SK-N-SH (cell line): ENCODE data around the gene PARD3B. TPM values are rescaled to one million over a fixed set of nuclear protein-coding genes. Genes with fewer than 3 reads are reported as not detected.

ENCODE experiments used
- CTCF ChIA-PET: fragments of 300-600, 350-600 bp; formaldehyde crosslinking; extraction: SDS; loops from one replicate; lab custom pipeline; 2021; lab: Yijun Ruan, JAX
- POLR2A ChIA-PET: fragments of 350-600 bp; sonication (Branson Sonifier 250); formaldehyde crosslinking; extraction: SDS; loops from one replicate; lab custom pipeline; 2020; ENCODE audit warnings: antibody characterized with exemption, inconsistent platforms; lab: Yijun Ruan, JAX
- DNase-seq: peaks from one replicate; pipeline ENCODE4 v3.0.0; 2012
- H2AFZ ChIP-seq: fragments of 200-600 bp; sonication (generic); 2 replicates; pipeline ENCODE4 v1.8.1; 2016; ENCODE audit warnings: antibody characterized with exemption, mild to moderate bottlenecking, low read depth
- H3F3A ChIP-seq: fragments of 200-600 bp; sonication (generic); replicated peaks from 2 replicates; pipeline ENCODE3; 2016; ENCODE audit warnings: antibody characterized with exemption, mild to moderate bottlenecking; ENCODE audit not compliant: insufficient read depth
- H3K27ac ChIP-seq, 2 experiments: fragments of 200-500 bp in 1 of 2; fragments of 200-600 bp in 1 of 2; sonication (Bioruptor generic) in 1 of 2; sonication (generic), shearing (Covaris generic) in 1 of 2; 2 replicates each; pipeline versions ENCODE4 v1.5.1 to v1.6.1; 2014 to 2016; ENCODE audit warnings: low read depth in 2 of 2, inconsistent platforms in 1 of 2, low read length in 1 of 2, mild to moderate bottlenecking in 1 of 2, mixed read lengths in 1 of 2
- H3K27me3 ChIP-seq: fragments of 200-600 bp; sonication (generic), shearing (Covaris generic); 2 replicates; pipeline ENCODE4 v1.6.1; 2016; ENCODE audit warnings: mixed run types; ENCODE audit not compliant: insufficient read depth
- H3K36me3 ChIP-seq, 2 experiments: fragments of 200-500 bp in 1 of 2; fragments of 200-600 bp in 1 of 2; sonication (Bioruptor generic) in 1 of 2; sonication (generic) in 1 of 2; replicated peaks in 1 of 2; 2 replicates each; pipeline versions ENCODE3 to v1.5.1; 2014 to 2016; ENCODE audit warnings: low read length in 1 of 2, mild to moderate bottlenecking in 1 of 2; ENCODE audit not compliant: insufficient read depth in 2 of 2, control insufficient read depth in 1 of 2
- H3K4me1 ChIP-seq, 2 experiments: fragments of 200-500 bp in 1 of 2; fragments of 200-600 bp in 1 of 2; sonication (Bioruptor generic) in 1 of 2; sonication (generic), shearing (Covaris generic) in 1 of 2; 2 replicates each; pipeline versions ENCODE4 v1.5.1 to v1.6.1; 2014 to 2016; ENCODE audit warnings: low read depth in 1 of 2, low read length in 1 of 2, mixed run types in 1 of 2; ENCODE audit not compliant: insufficient read depth in 2 of 2, control insufficient read depth in 1 of 2
- H3K4me2 ChIP-seq: fragments of 200-600 bp; sonication (generic), shearing (Covaris generic); 2 replicates; pipeline ENCODE4 v1.6.1; 2017; ENCODE audit warnings: mixed run types
- H3K4me3 ChIP-seq, 2 experiments: fragments of 200-500 bp in 1 of 2; fragments of 200-600 bp in 1 of 2; sonication (Bioruptor generic) in 1 of 2; sonication (generic), shearing (Covaris generic) in 1 of 2; 2 replicates each; pipeline versions ENCODE4 v1.5.1 to v1.8.1; 2014 to 2016; ENCODE audit warnings: low read depth in 2 of 2, inconsistent platforms in 1 of 2, low read length in 1 of 2, mild to moderate bottlenecking in 1 of 2, mixed read lengths in 1 of 2, moderate library complexity in 1 of 2
- H3K79me2 ChIP-seq: fragments of 200-600 bp; sonication (generic); 2 replicates; pipeline ENCODE4 v1.8.1; 2017; ENCODE audit warnings: mild to moderate bottlenecking; ENCODE audit not compliant: insufficient read depth
- H3K9ac ChIP-seq: fragments of 200-600 bp; sonication (generic); 2 replicates; pipeline ENCODE4 v1.6.1; 2017; ENCODE audit warnings: mixed run types
- H3K9me2 ChIP-seq: fragments of 200-600 bp; sonication (generic); 2 replicates; pipeline ENCODE4 v1.6.1; 2017; ENCODE audit warnings: mixed run types
- H3K9me3 ChIP-seq: fragments of 200-600 bp; sonication (generic); 2 replicates; pipeline ENCODE4 v1.6.1; 2017; ENCODE audit warnings: mixed run types, mild to moderate bottlenecking, moderate library complexity
- H4K20me1 ChIP-seq: fragments of 200-600 bp; sonication (generic); 2 replicates; pipeline ENCODE4 v1.6.1; 2017; ENCODE audit warnings: mild to moderate bottlenecking, mixed run types; ENCODE audit not compliant: insufficient read depth
- CHD2 ChIP-seq: fragments of 150-350 bp; IDR thresholded peaks from 2 replicates; pipeline ENCODE4 v1.6.1; 2018; ENCODE audit warnings: low read length; ENCODE audit not compliant: partially characterized antibody
- FOSL2 ChIP-seq: IDR thresholded peaks from 2 replicates; pipeline ENCODE4 v1.4.0; 2012; ENCODE audit warnings: low read depth, mild to moderate bottlenecking, moderate library complexity, borderline replicate concordance
- FOXJ3 ChIP-seq: sonication (generic); formaldehyde crosslinking; IDR thresholded peaks from 2 replicates; pipeline ENCODE4 v1.5.1; 2020; ENCODE audit warnings: mild to moderate bottlenecking, missing genetic modification reagents
- FOXM1 ChIP-seq: IDR thresholded peaks from 2 replicates; pipeline ENCODE4 v1.4.0; 2012; ENCODE audit warnings: low read depth, mild to moderate bottlenecking
- GABPA ChIP-seq: IDR thresholded peaks from 2 replicates; pipeline ENCODE4 v1.4.0; 2012; ENCODE audit warnings: low read depth, mild to moderate bottlenecking
- JUND ChIP-seq: IDR thresholded peaks from 2 replicates; pipeline ENCODE4 v1.4.0; 2012
- MEF2A ChIP-seq: IDR thresholded peaks from 2 replicates; pipeline ENCODE4 v1.4.0; 2012; ENCODE audit warnings: low read depth, borderline replicate concordance
- MXI1 ChIP-seq: IDR thresholded peaks from 2 replicates; pipeline ENCODE4 v1.6.1; 2012; ENCODE audit warnings: mild to moderate bottlenecking, low read depth, low read length, improper control_type of control experiment
- NFIC ChIP-seq: IDR thresholded peaks from 2 replicates; pipeline ENCODE4 v1.4.0; 2012; ENCODE audit warnings: borderline replicate concordance
- POLR2AphosphoS5 ChIP-seq: IDR thresholded peaks from 2 replicates; pipeline ENCODE4 v1.6.1; 2012; ENCODE audit warnings: low read depth, low read length
- RAD21 ChIP-seq: IDR thresholded peaks from 2 replicates; pipeline ENCODE4 v1.6.1; 2012; ENCODE audit warnings: mild to moderate bottlenecking, low read length
- RCOR1 ChIP-seq: fragments of 150-350 bp; IDR thresholded peaks from 2 replicates; pipeline ENCODE4 v1.6.1; 2017; ENCODE audit warnings: antibody characterized with exemption, low read length
- RFX5 ChIP-seq: IDR thresholded peaks from 2 replicates; pipeline ENCODE4 v1.6.1; 2012; ENCODE audit warnings: mild to moderate bottlenecking, improper control_type of control experiment, low read length
- SIN3A ChIP-seq: IDR thresholded peaks from 2 replicates; pipeline ENCODE4 v1.6.1; 2012; ENCODE audit warnings: low read depth, mild to moderate bottlenecking, low read length, moderate library complexity, borderline replicate concordance
- SMC3 ChIP-seq: IDR thresholded peaks from 2 replicates; pipeline ENCODE4 v1.6.1; 2012; ENCODE audit warnings: low read depth, low read length, improper control_type of control experiment
- TAF1 ChIP-seq: IDR thresholded peaks from 2 replicates; pipeline ENCODE4 v1.6.1; 2012; ENCODE audit warnings: low read depth, mild to moderate bottlenecking, low read length, moderate library complexity, borderline replicate concordance
- YY1 ChIP-seq: IDR thresholded peaks from 2 replicates; pipeline ENCODE4 v1.4.0; 2012; ENCODE audit warnings: low read depth, mild to moderate bottlenecking
- WGBS: methylation state at CpG from one replicate; pipeline ENCODE4 v1.1.6; 2017; ENCODE audit warnings: low lambda C conversion rate; 5-methylcytosine and 5-hydroxymethylcytosine counted together
- polyA plus RNA-seq, 3 experiments: library from polyadenylated mRNA; depleted of rRNA; stranded (reverse); fragments of >200 nt; gene quantifications; 2 replicates each; pipeline ENCODE4 v1.2.3, GENCODE V29; 2012
- TF ChIP-seq, protein P1 (sequence below): IDR thresholded peaks from 2 replicates; pipeline ENCODE4 v1.4.0; 2012; ENCODE audit warnings: low read depth
- TF ChIP-seq, protein P2 (sequence below): IDR thresholded peaks from 2 replicates; pipeline ENCODE4 v1.6.1; 2012; ENCODE audit warnings: mild to moderate bottlenecking, low read depth, low read length, moderate library complexity

PARD3B gene
- polyA plus RNA-seq, 1 of the 3 experiments (the other 2 are of a cell fraction), result 0.87 TPM

DNA sequence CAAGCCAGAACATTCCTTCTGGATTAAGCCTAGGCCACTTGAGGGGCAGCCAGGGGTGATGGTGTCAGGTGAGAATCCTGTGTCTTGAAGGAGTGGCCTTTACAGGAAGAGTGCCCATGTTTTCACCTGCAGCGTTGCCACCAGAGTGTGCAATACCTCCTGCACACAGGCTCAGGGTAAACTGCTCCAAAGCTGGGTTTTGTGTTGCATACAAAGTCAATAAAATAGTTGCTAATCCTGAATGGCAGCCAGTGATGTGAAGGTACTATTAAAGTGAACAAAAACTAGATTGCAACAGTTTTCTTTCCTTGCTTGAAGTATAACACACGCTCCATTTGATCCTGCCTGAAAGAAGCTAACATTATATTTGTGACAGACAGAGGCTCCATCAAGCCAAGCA is 1072.6 kb downstream of the PARD3B start:
- Histone ChIP-seq H3K27me3 (no peaks in the 10 kb centered on the region), H3K9me2 (no peaks in the 10 kb centered on the region), H3K4me3 (no peak overlapping the region), H4K20me1 (no peaks in the 10 kb centered on the region), H3K9me3 (no peaks in the 10 kb centered on the region), H3K36me3 (no peaks in the 10 kb centered on the region), H3F3A (no peaks in the 10 kb centered on the region), H3K4me1 (peaks cover 0 to 12% of the 10 kb centered on the region in 2 experiments; a peak in 2 of 4 replicates), H3K9ac (no peak overlapping the region), H3K79me2 (no peaks in the 10 kb centered on the region), H3K27ac (no peak overlapping the region), H3K4me2 (no peak overlapping the region), H2AFZ (no peak overlapping the region)
- ChIA-PET POLR2A (no interaction called here), CTCF (interaction anchor here (0.7 to 4.0 kb wide), 4 partner anchors 41 to 652 kb away, joined by 3 to 14 read pairs (median 4); no protein-coding TSS in a partner anchor)
- 92% methylated on average over 2 of the region's 2 CpGs for WGBS
- no peak for TF ChIP-seq SIN3A
- no peak for TF ChIP-seq RCOR1
- TF ChIP-seq CHD2, result no peak
- no peak for TF ChIP-seq RAD21
- no peak for TF ChIP-seq SMC3
- no peak for TF ChIP-seq JUND
- no peak for DNase-seq

- Histone ChIP-seq H3K36me3 (no peaks in the 10 kb centered on the region), H3K9me3 (no peaks in the 10 kb centered on the region), H3K79me2 (no peaks in the 10 kb centered on the region), H3K27ac (no peak overlapping the region), H3F3A (no peaks in the 10 kb centered on the region), H3K9ac (no peak overlapping the region), H3K4me1 (peaks cover 0 to 2% of the 10 kb centered on the region in 2 experiments; a peak in 1 of 4 replicates), H4K20me1 (no peaks in the 10 kb centered on the region)
- ChIA-PET CTCF (interaction anchor here (0.8 to 4.0 kb wide), 2 partner anchors 13 to 56 kb away, joined by 3 to 14 read pairs; no protein-coding TSS in a partner anchor), POLR2A (no interaction called here)
- WGBS, result 100% methylated on average over 1 of the region's 1 CpG
- TF ChIP-seq YY1 (no peak), MXI1 (no peak), POLR2AphosphoS5 (no peak), SMC3 (no peak), SIN3A (no peak)
- TF ChIP-seq, protein P1, sequence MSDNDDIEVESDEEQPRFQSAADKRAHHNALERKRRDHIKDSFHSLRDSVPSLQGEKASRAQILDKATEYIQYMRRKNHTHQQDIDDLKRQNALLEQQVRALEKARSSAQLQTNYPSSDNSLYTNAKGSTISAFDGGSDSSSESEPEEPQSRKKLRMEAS, result no peak
- TF ChIP-seq, all 33 proteins: peak for 0
- no peak for DNase-seq
- H3K27me3 ChIP-seq, result no peaks in the 10 kb centered on the region
- no peak overlapping the region for H3K4me3 ChIP-seq
- H2AFZ ChIP-seq, result no peak overlapping the region
- H3K9me2 ChIP-seq, result no peaks in the 10 kb centered on the region
- H3K4me2 ChIP-seq, result no peak overlapping the region
Observed at GRCh38 chr2:205619600-205619999, 1074.3 kb downstream of the PARD3B start.

DNA sequence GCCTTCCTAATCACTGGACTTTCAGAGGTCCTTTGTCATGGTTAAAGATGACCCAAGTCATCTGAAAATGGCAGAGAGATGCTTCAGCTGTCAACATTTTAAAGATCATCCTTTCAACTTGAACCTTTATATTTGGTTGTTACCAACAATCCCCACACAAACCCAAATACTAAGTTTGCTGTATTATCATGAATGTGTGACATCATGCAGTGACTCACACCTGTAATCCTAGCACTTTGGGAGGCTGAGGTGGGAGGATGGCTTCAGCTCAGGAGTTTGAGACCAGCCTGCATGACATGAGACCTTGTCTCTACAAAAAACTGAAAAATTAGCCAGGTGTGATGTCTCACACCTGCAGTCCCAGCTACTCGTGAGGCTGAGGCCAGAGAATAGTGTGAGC is 1081.8 kb downstream of the PARD3B start:
- CTCF ChIA-PET, result interaction anchor here (0.9 kb wide), 1 partner anchor 49 kb away, joined by 3 read pairs; no protein-coding TSS in a partner anchor
- POLR2A ChIA-PET, result no interaction called here
- no peak overlapping the region for H3K4me2 ChIP-seq
- TF ChIP-seq, protein P2, sequence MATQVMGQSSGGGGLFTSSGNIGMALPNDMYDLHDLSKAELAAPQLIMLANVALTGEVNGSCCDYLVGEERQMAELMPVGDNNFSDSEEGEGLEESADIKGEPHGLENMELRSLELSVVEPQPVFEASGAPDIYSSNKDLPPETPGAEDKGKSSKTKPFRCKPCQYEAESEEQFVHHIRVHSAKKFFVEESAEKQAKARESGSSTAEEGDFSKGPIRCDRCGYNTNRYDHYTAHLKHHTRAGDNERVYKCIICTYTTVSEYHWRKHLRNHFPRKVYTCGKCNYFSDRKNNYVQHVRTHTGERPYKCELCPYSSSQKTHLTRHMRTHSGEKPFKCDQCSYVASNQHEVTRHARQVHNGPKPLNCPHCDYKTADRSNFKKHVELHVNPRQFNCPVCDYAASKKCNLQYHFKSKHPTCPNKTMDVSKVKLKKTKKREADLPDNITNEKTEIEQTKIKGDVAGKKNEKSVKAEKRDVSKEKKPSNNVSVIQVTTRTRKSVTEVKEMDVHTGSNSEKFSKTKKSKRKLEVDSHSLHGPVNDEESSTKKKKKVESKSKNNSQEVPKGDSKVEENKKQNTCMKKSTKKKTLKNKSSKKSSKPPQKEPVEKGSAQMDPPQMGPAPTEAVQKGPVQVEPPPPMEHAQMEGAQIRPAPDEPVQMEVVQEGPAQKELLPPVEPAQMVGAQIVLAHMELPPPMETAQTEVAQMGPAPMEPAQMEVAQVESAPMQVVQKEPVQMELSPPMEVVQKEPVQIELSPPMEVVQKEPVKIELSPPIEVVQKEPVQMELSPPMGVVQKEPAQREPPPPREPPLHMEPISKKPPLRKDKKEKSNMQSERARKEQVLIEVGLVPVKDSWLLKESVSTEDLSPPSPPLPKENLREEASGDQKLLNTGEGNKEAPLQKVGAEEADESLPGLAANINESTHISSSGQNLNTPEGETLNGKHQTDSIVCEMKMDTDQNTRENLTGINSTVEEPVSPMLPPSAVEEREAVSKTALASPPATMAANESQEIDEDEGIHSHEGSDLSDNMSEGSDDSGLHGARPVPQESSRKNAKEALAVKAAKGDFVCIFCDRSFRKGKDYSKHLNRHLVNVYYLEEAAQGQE, result no peak
- no peak for TF ChIP-seq MEF2A
- TF ChIP-seq TAF1, result no peak
- TF ChIP-seq RFX5, result no peak
- TF ChIP-seq FOXM1, result no peak
- no peak for TF ChIP-seq SIN3A
- no peak for TF ChIP-seq RCOR1
- no peak for TF ChIP-seq MXI1
- no peak for TF ChIP-seq FOXJ3 (CRISPR knock-in tag)
- no peak for TF ChIP-seq GABPA
- TF ChIP-seq SMC3, result no peak
- TF ChIP-seq NFIC, result no peak
- no peak for TF ChIP-seq FOSL2

More for the DNA sequence above, 1081.8 kb downstream of the PARD3B start:
- Histone ChIP-seq H3K36me3 (no peaks in the 10 kb centered on the region), H3K27me3 (no peaks in the 10 kb centered on the region), H3K4me1 (peaks cover 0 to 7% of the 10 kb centered on the region in 2 experiments; a peak in 1 of 4 replicates), H3K4me3 (no peak overlapping the region), H3K27ac (no peak overlapping the region), H3K79me2 (no peaks in the 10 kb centered on the region), H3K9me2 (no peaks in the 10 kb centered on the region), H3K9me3 (no peaks in the 10 kb centered on the region), H2AFZ (no peak overlapping the region), H3K9ac (no peak overlapping the region), H3F3A (no peaks in the 10 kb centered on the region), H4K20me1 (no peaks in the 10 kb centered on the region)
- DNase-seq, result no peak
- WGBS, result 45% methylated on average over 1 of the region's 1 CpG
